ENCODE data around the gene HBS1L.

HBS1L gene

DNA sequence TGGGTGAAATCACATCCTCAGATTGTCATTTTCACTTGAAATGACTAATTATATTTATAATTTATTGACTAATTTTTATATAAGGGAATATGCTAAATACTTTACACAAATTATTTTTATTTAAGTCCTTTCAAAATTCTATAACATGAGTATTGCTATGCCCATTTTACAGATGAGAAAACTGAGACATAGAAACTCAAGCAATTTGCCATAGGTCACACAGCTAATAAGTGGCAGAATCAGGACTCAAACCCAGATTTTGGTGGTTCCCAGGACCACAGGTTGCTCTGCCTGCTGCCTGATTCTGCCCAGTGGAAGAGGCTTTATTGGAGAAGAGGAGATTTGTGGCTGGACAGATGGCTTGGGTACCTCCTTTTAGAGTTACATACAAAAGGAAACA lies 109.6 kb downstream of the HBS1L start:
- no peak for DNase-seq

DNA sequence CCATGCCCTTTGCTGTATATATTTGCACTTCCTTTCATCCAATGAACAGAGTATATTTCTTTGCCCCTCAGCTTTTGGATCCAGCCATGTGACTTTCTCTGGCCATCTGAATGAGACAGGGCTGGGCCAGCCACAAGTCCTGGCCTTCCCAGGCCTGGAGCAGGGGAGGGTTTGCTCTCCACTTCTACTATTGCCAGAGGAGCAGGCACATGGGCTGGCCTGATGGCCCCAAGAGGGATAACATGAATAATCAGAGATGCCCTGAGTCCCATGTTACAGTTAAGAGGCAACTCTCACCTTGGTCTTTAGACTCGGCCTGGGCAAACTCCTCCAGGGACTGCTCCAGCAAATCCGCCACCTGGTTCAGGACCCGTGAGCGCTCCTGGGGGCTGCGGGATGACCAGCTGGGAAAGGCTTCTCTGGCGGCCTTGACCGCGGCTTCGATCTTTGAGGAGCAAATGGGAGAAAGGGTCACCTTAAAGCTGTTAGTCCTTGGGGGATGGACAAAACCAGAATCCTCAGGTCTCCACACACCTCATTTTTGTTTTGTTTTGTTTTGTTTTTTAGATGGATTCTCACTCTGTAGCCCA lies 111.0 kb downstream of the HBS1L start:
- DNase-seq, result no peak

DNA sequence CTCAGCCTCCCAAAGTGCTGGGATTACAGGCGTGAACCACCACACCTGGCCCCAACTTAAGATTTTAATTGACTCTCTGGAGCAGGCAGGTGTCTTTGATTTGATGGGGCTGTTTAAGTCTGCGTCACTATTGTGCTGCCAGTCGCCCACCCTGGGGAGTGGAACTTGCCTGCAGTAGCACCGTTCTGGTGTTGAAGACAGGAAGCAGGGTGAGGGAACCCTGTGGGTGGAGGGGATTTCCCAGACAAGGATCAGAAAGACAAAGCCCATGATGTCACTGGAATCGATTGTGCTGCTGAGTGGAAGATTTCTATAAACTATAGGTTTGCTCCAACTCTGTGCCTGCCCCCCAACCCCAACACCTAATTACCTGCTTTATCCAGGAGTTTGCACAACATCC lies 115.7 kb downstream of the HBS1L start:
- no peak for DNase-seq

DNA sequence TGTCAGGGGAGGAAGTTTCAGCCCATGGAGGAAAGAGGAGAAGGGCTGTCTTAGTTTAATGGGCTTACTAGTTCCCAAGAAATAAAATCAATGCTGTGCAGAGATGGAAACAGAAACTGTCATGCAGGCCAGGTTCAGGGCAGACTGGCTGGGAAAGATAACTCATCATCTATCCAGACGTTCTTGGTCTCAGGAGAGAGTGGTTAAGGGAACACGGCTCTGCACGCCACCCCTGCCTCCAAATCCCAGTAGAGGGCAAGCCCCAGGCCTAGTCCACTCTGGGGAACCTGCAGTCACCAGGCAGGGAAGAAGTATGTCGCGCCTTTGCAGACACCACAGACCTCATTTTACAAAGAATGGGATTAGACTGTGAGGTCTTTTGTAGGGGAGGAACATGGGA lies 117.2 kb downstream of the HBS1L start:
- DNase-seq, result peak; percentile 55

DNA sequence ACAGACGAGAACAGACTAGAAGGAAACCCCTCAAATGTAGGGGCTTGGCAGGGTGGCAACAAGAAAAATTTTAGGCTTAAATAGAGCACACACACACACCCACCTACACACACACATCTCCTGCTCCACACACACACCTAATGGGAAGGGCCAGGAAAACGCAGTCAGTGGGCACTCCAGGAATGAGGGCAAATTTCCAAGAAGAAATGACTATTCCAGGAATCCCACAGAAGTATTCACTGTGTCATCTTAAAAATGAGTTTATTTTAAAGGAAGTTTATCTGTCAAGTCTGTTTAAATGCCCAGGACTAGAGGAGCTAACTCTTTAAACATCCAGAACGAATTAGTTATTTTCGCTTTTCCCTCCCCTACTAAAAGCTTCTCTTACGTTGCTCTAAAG lies 117.7 kb downstream of the HBS1L start:
- peak; percentile 93 for DNase-seq

DNA sequence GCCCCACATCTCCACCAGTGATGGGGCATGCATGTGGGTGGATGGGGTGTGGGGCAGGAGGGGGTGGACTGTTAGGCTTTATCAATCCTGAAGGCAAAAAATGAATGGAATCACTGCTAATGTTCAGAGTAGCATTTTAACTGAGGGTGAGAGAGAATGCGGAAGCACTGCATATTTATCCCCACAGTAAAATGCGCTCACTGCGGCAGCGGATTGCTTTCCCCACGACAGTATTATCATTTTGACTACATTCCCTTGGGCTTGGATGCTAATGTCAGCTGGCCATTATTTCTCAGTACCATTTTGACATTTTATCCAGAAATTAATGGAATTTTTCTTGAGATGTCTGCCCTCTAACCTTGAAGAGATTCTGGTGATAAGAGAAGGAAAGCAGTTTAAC lies 118.1 kb downstream of the HBS1L start:
- DNase-seq, result peak; percentile 34

DNA sequence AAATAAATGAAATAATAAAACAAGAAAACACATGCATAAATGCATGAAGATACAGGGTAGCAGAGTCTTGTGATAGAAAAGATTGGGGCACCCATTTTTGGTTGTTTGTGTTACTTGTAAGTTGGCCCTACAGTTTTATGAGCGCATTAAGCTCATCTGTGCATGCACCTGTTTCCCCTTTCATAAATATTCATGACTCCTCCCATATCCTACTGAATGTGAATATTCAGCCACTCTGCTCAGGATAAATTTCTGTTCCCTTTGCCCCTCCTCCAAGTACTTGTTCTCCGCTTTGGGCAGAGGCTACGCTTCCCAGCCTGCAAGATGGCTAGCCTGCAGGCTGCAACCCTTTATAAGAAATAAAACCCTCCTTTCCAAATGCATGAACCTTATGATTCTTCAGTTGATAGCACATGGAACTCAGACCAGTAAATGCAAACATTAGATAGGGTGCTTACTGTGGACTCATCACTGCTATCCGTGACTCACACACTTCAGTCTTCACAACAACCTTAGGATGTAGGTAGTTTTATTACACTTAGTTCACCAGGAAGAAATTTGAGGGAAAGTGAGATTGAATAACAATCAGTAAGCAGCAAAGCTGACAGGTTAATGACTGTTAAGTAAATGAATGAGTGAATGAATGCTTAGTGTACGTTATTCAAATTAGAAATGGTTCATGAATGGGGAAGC lies 119.7 kb downstream of the HBS1L start:
- DNase-seq, result peak; percentile 21

DNA sequence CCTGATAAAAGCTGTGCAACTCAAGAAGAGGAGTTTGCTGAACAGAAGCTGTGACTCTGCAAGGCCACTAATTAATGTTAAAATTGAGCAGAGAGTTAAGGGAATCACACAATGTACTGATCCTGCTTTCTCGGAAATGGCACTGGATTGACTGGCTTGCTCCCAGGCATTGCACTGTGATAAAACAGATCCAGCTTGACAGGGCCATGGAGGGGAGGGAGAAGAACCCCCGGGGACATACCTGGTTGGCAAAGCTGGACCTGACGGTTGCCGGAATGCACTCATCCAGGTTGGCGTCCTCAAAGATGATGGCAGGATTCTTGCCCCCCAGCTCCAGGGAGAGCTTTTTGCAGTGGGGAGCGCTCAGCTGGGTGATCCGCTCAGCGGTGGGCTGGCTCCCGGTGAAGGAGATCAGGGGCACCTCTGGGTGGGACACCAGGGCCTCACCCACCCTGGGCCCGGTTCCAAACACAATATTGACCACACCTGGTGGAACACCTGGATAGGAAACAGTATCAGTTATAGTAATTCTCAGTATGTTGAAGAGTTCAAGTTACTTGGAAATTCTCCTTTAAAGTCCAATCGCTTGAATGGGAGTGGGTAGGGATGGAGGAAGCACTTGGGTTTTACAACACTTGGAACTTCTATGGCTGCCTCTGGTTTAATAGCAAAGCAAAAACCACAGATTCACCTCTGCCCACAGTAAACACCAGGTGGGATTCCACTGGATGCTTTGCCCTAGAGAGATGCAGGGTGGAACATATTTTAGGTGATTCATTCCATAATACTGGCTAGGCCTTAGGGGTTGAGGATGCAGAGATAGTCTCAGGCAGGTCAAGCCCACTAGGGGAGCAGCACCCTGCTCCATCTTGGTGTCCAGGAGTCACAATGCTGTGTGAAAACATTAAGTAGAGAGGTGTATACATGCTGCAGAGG lies 121.8 kb downstream of the HBS1L start:
- no peak for DNase-seq

DNA sequence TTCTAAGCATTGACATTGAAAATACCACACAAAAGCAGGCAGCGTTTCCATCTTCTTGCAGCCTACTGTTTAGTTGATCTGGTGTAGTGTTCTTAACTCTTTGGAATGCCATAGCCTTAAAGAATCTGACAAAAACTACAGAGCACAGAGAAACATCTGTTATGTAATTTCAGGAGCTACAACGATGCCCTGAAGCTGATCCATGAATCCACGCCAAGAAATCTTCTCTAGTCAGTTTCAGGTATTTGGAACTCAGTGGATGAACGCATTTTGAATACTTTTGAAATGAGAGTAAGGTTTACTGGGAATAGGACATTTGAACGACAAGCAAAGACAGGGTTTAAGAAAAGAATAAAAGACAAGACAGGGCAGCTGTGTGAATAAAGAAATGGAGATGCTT lies 122.5 kb downstream of the HBS1L start:
- DNase-seq, result no peak

DNA sequence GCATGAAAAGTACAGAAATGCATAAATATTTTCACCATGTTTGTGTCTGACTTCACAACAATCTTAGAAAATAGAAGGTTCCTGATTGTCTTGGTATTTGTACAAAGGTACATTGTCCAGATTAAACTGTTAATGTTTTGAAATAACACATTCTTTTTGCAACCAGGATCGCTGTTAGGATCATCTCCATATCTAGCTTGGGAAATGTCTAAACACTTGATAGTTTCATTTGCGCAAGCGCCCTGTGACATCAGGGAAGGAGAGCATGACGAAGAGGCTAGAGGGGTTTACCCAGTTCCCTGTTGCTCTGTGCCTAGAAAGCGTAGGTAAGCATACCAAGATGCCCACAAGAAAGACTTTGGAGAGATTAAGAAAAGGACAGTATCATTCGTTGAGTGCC lies 124.2 kb downstream of the HBS1L start:
- no peak for DNase-seq

DNA sequence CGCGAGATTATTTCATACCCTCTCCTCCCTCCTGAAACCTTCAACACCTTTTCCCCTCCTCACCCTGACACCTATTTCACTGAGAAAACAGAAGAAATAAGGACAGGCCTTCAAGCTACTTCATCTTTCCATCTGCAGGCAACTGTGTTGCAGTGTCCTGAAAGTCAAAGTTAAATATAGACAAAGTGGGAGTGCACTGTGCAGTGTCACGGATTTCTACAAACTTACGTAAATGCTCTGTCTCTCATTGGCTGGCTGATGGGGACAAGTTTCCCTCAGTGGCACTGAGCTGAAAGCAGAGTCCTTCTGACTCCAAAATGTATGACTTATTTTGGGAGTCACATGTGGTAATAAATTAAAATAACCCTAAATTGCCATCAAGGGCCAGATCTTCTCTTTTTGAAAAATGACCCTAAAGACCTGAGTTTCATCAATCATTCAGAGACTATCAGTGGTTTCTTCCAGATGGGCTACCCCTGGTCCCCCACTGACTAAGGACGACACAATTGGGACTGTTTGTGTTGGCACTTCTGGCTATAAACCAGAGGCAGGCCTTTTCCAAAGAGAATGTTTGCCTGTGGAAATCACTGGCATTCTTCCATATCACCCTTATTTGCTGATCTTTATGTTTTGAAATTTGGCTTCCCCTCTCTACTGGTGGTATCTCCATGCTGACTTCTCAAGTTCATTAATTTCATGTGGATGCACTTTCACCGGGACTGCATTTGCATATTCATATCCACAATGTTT lies 126.3 kb downstream of the HBS1L start:
- no peak for DNase-seq

DNA sequence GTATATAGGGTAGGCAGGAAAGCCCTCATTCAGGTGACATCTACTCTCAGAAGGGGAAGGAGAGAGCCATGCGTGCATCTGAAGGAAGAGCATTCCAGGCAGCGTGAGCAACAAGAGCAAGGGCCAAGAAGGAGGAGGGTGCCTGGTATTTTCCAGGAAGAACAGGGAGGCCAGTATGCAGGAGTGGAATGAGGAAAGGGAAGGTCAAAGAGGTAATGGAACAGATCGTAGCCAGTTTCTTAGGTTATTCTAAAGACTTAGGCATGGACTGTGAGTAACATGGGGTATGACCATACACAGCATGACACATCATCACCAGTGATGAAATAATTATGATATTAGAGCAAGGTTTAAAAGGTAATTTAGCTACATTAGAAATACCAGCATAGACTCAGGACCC lies 128.8 kb downstream of the HBS1L start:
- peak; percentile 62 for DNase-seq

DNA sequence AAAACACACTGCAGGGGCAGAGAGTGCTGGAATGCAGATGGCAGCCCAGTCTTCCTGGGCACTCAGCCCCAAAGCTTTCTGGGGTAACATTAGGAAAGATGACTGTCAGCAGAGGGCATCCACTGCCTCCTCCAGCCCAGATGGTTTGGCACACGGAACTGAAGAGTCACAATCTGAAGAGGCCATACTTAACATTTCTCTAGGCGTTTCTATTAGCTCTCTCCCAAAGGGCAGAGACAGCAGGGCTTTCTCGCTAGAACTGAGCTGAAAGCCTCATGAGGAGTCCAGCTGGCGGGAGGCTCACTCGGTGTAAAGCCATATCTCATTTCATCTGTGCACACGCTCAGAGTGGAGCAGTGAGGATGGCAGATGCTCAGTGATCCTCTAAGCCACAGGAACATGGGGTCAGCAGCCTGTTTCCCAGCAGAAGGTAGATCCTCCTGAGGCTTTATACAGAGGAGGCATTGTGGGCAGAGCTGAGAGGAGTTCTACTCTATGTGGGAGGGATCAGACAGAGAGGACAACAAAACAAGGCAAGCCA lies 132.8 kb downstream of the HBS1L start:
- no peak for DNase-seq

DNA sequence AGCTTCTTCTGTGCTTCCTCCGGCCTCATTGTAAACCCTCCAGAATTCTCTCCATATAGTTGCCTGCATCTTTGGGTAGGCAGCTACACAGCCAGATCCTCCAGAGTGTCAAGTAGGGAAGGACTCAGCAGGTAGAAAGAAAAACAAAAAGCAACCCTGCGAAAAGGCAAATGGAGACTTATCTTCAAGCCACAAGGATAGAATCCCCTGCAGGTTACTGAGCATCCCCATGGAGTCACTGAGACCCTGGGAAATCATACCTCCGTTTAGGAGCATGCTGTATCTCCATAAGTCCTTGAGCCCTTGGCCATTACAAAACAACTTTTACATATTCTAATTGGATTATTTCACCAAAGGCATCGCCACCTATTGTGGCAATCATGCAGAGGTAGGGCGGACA lies 133.3 kb downstream of the HBS1L start:
- no peak for DNase-seq

DNA sequence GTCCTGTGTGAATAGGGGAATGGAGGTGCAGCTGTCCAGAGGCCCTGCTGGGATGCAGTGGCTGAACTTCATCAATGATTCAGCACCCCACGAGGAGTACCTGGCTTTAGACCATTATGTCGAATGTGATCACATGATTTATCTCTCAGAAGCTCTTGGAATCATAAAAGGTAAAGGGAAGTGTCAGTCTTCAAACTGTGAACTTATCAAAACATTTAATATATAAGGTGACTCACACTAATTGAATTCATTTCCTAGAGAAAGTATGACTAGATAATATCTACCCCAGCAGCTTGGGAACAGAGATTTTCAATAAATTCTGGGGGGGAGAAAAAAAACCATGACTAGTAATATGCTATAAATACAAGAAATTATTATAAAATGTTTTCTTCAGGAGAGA lies 134.2 kb downstream of the HBS1L start:
- DNase-seq, result no peak

DNA sequence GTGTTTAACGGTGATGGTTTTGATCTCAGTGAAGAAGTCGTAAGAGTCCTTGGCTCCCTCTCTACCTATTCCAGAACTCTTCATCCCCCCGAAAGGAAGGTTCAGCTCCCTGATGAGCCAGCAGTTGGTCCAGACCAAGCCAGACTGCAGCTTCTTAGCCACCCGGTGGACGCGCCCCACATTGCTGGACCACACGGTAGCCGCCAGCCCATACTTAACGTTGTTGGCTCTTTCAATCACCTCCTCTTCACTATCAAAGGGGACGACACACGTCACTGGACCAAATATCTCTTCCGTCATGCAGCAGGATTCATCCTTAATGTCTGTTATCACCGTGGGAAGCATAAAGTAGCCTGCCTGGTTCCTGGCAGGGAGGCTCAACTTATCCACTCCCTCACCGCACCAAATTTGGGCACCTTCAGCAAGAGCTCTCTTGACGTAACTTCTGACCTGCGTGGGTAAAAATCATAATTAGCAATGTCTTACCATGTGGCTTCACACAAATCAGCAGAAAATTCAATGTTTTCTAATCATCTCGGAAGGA lies 136.1 kb downstream of the HBS1L start:
- no peak for DNase-seq

DNA sequence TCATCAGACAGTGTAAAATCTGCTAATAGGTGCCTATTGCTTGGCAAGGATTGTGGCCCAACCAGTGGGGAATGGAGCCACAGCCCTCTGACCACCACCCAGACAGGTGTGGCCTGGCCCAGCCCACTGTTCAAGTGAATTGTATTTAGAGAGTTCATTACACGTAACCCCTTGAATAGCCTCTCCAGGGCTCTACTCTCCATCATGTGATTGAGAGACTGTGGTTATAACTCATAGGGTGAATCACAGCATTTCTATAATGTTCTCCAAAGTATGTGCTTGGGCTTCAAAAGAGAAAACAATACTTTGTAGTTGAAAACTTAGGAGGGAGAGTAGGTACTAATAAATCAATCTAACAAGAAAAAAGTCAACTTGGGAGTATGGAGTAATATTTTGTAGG lies 143.1 kb downstream of the HBS1L start:
- peak; percentile 90 for DNase-seq

DNA sequence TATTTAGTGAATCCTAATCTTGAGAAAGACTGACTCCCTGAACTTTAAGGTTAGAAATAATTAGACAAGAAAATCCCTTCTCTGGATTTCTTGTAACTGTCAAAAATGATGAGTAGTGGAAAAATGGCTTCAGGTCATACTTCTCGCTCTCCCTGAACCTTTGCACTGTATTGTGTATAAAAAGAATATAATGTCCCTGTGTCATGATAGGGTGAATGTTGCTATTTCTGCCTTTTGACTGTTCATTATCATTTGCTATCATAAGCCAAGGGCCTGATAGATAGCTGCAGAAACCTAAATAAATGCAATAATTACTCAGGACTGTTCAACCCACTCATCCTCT lies 144.1 kb downstream of the HBS1L start:
- no peak for DNase-seq

All from fibroblast of skin of abdomen (primary cell).